Measurements from ENCODE around the gene GTPBP4.
"Not testable (repeated sequence)": the region's sequence is repeated elsewhere in the genome, so short reads cannot be mapped to it uniquely, and the experiment has no call there.

The GTPBP4 gene

DNA sequence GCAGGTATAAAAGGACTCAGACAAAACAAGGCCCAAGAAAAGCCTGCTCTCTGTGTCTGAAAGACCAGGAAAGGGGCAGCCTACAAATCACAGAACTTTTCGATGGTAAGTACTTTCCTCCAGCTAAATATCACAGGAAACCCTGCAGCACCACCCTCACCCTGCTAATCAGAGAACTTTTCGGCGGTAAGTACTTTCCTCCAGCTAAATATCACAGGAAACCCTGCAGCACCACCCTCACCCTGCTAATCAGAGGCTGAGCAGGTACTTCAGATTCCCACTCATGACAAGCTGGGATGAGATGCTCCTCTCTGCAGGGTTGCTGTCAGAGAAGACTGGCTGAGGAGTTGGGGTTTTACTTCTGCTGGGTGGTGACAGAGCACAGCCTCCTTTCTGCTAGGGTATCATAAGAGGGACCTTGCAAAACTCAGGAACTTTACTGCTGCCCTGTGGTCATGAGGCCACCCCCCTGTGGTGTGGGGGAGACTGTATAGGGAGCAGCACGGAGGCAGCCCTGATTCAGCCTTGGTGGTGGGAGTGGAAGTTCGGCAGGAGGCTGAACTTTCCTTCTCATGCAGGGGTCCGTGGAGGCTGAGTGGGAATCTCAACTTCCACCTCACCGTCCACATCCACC lies 75.1 kb downstream of the GTPBP4 start:
- DNase-seq = no peak

DNA sequence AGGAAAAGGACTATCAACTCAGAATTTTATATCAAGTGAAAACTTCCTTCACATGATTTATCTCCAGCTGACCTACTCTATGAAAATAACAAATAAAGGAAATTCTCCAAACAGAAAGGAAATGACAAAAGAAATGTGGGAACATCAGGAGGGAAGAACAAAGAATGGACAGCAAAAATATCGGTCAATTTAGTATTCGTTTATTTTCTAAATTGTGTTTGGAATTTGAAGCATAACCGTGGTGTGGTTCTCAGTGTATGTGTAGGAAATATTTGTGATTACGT lies 76.7 kb downstream of the GTPBP4 start:
- DNase-seq = no peak

DNA sequence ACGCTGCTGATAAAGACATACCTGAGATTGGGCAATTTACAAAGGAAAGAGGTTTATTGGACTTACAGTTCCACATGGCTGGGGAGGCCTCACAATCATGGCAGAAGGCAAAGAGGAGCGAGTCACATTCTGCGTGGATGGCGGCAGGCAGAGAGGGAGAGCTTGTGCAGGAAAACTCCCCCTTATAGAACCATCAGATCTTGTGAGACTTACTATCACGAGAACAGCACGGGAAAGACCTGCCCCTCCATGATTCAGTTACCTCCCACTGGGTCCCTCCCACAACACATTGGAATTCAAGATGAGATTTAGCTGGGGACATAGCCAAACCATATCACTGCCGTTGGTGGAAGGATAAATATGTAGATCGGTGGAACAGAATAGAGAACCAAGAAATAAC lies 78.5 kb downstream of the GTPBP4 start:
- not testable (repeated sequence) for DNase-seq

DNA sequence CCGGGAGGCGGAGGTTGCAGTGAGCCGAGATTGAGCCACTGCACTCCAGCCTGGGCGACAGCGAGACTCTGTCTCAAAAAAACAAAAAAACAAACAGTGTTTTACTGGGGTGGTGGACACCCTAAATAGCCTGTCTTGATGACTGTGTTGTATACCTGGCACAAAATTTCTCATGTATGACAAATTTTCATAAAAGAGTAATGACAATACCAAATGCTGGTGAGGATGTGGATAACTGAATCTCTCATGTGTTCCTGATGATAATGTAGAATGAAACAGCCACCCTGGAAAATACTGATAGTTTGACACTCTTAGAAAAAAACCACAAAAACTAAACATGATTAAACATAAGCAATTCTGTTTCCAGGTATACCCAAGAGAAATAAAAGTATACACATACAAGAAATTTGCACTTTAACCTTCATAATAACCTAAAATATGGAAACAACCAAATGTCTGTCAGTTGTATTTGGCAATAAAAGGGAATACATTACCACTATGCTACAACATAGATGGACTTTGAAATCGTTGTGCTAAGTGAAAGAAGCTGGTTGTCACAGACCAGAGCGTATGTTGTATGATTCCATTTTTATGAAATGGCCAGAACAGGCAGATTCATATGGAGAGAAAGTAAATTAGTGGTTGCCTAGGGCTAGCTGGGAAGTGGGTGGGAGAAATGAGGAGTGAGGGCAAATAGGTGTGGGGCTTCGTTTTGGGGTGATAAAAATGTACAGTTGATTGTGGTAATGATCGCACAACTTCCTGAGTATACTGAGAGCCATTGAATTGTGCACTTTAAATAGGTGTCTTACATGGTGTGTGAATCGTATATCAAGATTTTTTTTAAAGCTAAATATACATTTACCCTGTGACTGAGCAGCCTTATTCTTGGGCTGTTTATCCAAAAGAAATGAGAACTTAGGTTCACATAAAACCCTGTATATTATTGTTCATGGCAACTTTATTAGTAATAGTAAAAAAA lies 80.4 kb downstream of the GTPBP4 start:
- no peak for DNase-seq

Data from NCI-H2081 treated with DMSO at 0.1 percent for 48 hours (cell line).